A673 (cell line): Measurements from ENCODE around the gene GAK.

ENCODE experiments used
- EZH2 ChIP-seq: fragments of 200-600 bp; sonication (generic); IDR thresholded peaks from 2 replicates; pipeline ENCODE4 v1.6.1; 2017; ENCODE audit warnings: borderline replicate concordance, low read depth, mild to moderate bottlenecking, mixed read lengths, antibody characterized with exemption, low read length; ENCODE audit not compliant: poor library complexity, severe bottlenecking
- TF ChIP-seq, protein P1 (sequence below): fragments of 300-800, 200-600 bp; sonication (generic); conservative IDR thresholded peaks from 2 replicates; pipeline ENCODE4 v1.5.1; 2017; ENCODE audit warnings: low read depth, mild to moderate bottlenecking, antibody characterized with exemption, low read length, moderate library complexity, mixed read lengths

DNA sequence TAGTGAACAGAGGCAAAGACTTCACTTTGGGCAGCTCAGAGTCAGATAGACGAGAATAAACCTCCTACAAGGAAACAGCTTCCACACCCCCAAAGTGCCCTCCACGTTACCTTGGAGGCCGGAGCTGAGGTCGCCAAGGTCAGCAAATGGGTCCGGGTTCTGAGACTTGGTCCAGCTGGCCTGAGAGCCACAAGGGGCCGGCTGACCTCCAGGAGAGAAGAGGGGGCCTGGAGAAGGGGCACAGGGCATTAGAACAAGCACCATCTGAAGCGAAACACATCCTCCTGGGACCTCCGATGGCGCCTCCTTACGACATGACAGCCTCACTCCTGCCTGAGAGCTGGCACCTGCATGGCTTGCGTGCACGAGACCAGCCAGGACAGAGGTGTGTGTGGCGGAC lies 72.6 kb downstream of the GAK start:
- TF ChIP-seq, protein P1, sequence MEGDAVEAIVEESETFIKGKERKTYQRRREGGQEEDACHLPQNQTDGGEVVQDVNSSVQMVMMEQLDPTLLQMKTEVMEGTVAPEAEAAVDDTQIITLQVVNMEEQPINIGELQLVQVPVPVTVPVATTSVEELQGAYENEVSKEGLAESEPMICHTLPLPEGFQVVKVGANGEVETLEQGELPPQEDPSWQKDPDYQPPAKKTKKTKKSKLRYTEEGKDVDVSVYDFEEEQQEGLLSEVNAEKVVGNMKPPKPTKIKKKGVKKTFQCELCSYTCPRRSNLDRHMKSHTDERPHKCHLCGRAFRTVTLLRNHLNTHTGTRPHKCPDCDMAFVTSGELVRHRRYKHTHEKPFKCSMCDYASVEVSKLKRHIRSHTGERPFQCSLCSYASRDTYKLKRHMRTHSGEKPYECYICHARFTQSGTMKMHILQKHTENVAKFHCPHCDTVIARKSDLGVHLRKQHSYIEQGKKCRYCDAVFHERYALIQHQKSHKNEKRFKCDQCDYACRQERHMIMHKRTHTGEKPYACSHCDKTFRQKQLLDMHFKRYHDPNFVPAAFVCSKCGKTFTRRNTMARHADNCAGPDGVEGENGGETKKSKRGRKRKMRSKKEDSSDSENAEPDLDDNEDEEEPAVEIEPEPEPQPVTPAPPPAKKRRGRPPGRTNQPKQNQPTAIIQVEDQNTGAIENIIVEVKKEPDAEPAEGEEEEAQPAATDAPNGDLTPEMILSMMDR: no peak
- no peak for TF ChIP-seq EZH2
